Uterus (tissue), 2 donors: Measurements from ENCODE around the gene KCNQ4.

Source experiments
- POLR2A ChIP-seq, 2 donors: fragments of 450-650 bp; IDR thresholded peaks; one replicate each; pipeline ENCODE4 v1.6.1; 2016; ENCODE audit warnings: antibody characterized with exemption in 2 of 2, mild to moderate bottlenecking in 1 of 2, moderate library complexity in 1 of 2
- TF ChIP-seq, protein P1 (sequence below), 4 experiments: fragments of 200-600 bp in 2 of 4; fragments of 450-650 bp in 2 of 4; sonication (generic) in 2 of 4; IDR thresholded peaks; one replicate each; pipeline ENCODE4 v1.5.1; 2016 to 2019; ENCODE audit warnings: antibody characterized with exemption in 4 of 4, mild to moderate bottlenecking in 2 of 4, moderate library complexity in 1 of 4

DNA sequence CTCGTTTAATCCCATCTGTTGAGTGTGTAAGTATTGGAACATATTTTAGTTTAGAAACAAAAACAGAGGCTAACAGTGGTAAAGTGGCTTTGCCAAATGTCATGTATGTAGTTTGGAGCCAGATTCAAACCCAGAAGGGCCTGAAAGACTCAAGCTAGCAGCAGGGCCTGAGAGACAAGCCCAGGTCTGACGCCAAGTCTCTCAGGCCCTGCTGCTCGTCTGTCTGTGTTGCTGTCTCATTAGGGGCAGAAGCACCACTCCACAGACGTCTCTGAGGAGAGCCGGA, 70.2 kb downstream of the KCNQ4 start:
- TF ChIP-seq, protein P1, sequence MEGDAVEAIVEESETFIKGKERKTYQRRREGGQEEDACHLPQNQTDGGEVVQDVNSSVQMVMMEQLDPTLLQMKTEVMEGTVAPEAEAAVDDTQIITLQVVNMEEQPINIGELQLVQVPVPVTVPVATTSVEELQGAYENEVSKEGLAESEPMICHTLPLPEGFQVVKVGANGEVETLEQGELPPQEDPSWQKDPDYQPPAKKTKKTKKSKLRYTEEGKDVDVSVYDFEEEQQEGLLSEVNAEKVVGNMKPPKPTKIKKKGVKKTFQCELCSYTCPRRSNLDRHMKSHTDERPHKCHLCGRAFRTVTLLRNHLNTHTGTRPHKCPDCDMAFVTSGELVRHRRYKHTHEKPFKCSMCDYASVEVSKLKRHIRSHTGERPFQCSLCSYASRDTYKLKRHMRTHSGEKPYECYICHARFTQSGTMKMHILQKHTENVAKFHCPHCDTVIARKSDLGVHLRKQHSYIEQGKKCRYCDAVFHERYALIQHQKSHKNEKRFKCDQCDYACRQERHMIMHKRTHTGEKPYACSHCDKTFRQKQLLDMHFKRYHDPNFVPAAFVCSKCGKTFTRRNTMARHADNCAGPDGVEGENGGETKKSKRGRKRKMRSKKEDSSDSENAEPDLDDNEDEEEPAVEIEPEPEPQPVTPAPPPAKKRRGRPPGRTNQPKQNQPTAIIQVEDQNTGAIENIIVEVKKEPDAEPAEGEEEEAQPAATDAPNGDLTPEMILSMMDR (IDR thresholded peaks at IDR 0.05): no peak
- no peak for TF ChIP-seq POLR2A (IDR thresholded peaks at IDR 0.05)
